HUES64 (cell line): ENCODE results near the gene DOCK2. TPM values are rescaled to one million over a fixed set of nuclear protein-coding genes. Genes with fewer than 3 reads are reported as not detected.

ENCODE experiments used
- H3K27ac ChIP-seq: 2 replicates; pipeline ENCODE4 v1.7.0; 2013; ENCODE audit warnings: low read depth, low read length, inconsistent platforms
- H3K27me3 ChIP-seq: 2 replicates; pipeline ENCODE4 v1.6.1; 2013; ENCODE audit warnings: mild to moderate bottlenecking, low read length; ENCODE audit not compliant: insufficient read depth
- H3K36me3 ChIP-seq: 2 replicates; pipeline ENCODE4 v1.6.1; 2013; ENCODE audit warnings: mild to moderate bottlenecking, low read length; ENCODE audit not compliant: insufficient read depth
- H3K4me1 ChIP-seq: 2 replicates; pipeline ENCODE4 v1.6.1; 2013; ENCODE audit warnings: mild to moderate bottlenecking, low read length, moderate library complexity; ENCODE audit not compliant: insufficient read depth
- H3K4me3 ChIP-seq: 2 replicates; pipeline ENCODE4 v1.5.1; 2013; ENCODE audit warnings: mild to moderate bottlenecking, low read length, moderate library complexity
- H3K9ac ChIP-seq: 2 replicates; pipeline ENCODE4 v1.6.1; 2013; ENCODE audit warnings: mild to moderate bottlenecking, low read depth, low read length
- H3K9me3 ChIP-seq: 2 replicates; pipeline ENCODE4 v1.6.1; 2013; ENCODE audit warnings: low read depth, low read length; ENCODE audit not compliant: insufficient read depth
- WGBS: fragments of 150-250, 120-280 bp; methylation state at CpG from one replicate; pipeline ENCODE4 v1.1.7; 2013; ENCODE audit warnings: missing lambda C conversion rate; 5-methylcytosine and 5-hydroxymethylcytosine counted together
- polyA plus RNA-seq, 2 experiments: library from polyadenylated mRNA; stranded (reverse); fragments of 50-300 nt; gene quantifications; one replicate each; pipeline ENCODE4 v1.2.3, GENCODE V29; 2013

DOCK2 gene
- polyA plus RNA-seq (2013, experiment 1 of 2): 1.4 TPM
- polyA plus RNA-seq (2013, experiment 2 of 2): 1.6 TPM

- Histone ChIP-seq H3K4me3 (peak within 1 kb of the TSS; percentile 54), H3K27me3 (peaks cover 22% of the 10 kb centered on the region), H3K4me1 (no peaks in the 10 kb centered on the region), H3K27ac (no peak within 1 kb of the TSS), H3K9ac (no peak within 1 kb of the TSS), H3K36me3 (no peaks in the 10 kb centered on the region), H3K9me3 (peaks cover 13% of the 10 kb centered on the region)
- 4% methylated on average over 42 of the region's 42 CpGs for WGBS
These were observed at the start of gene DOCK2 for GRCh38 chr5:169637085-169637548. DOCK2 (plus strand) TSS chr5:169637275; CDS start chr5:169637327, 52 bp downstream.

GRCh38 chr5:169590602-169591001 is 46.5 kb upstream of the DOCK2 start:
- H3K36me3 ChIP-seq: peaks cover 85% of the 10 kb centered on the region
- no peaks in the 10 kb centered on the region for H3K27me3 ChIP-seq
- no peak overlapping the region for H3K27ac ChIP-seq
- no peaks in the 10 kb centered on the region for H3K4me1 ChIP-seq
- H3K9ac ChIP-seq: no peak overlapping the region
- H3K4me3 ChIP-seq: no peak overlapping the region
- H3K9me3 ChIP-seq: no peaks in the 10 kb centered on the region
- 92% methylated on average over 3 of the region's 3 CpGs for WGBS

- 59% methylated on average over 1 of the region's 1 CpG for WGBS
- no peaks in the 10 kb centered on the region for H3K4me1 ChIP-seq
- H3K27ac ChIP-seq: no peak overlapping the region
- H3K9me3 ChIP-seq: no peaks in the 10 kb centered on the region
- H3K27me3 ChIP-seq: no peaks in the 10 kb centered on the region
- H3K36me3 ChIP-seq: peaks cover 95% of the 10 kb centered on the region
- H3K4me3 ChIP-seq: no peak overlapping the region
- no peak overlapping the region for H3K9ac ChIP-seq
These were observed 45.4 kb upstream of the DOCK2 start for GRCh38 chr5:169591636-169592035.

- Histone ChIP-seq H3K27ac (no peak overlapping the region), H3K27me3 (no peaks in the 10 kb centered on the region), H3K4me1 (no peaks in the 10 kb centered on the region), H3K9ac (no peak overlapping the region), H3K36me3 (peaks cover 99% of the 10 kb centered on the region), H3K4me3 (no peak overlapping the region), H3K9me3 (no peaks in the 10 kb centered on the region)
- 97% methylated on average over 5 of the region's 6 CpGs for WGBS
These were observed 44.0 kb upstream of the DOCK2 start for GRCh38 chr5:169592937-169593650.

- no peaks in the 10 kb centered on the region for H3K27me3 ChIP-seq
- no peaks in the 10 kb centered on the region for H3K4me1 ChIP-seq
- no peak overlapping the region for H3K9ac ChIP-seq
- H3K9me3 ChIP-seq: no peaks in the 10 kb centered on the region
- no peak overlapping the region for H3K27ac ChIP-seq
- H3K36me3 ChIP-seq: peaks cover 99% of the 10 kb centered on the region
- WGBS: no CpG with 5 or more reads among the region's 1 CpG
- no peak overlapping the region for H3K4me3 ChIP-seq
These were observed 41.8 kb upstream of the DOCK2 start for GRCh38 chr5:169595172-169595820.

GRCh38 chr5:169599451-169599850 is 37.6 kb upstream of the DOCK2 start:
- WGBS: 94% methylated on average over 4 of the region's 4 CpGs
- no peak overlapping the region for H3K4me3 ChIP-seq
- H3K9me3 ChIP-seq: no peaks in the 10 kb centered on the region
- H3K9ac ChIP-seq: no peak overlapping the region
- H3K36me3 ChIP-seq: peaks cover 100% of the 10 kb centered on the region
- H3K27me3 ChIP-seq: no peaks in the 10 kb centered on the region
- no peak overlapping the region for H3K27ac ChIP-seq
- no peaks in the 10 kb centered on the region for H3K4me1 ChIP-seq

GRCh38 chr5:169602535-169602934 is 34.5 kb upstream of the DOCK2 start:
- peaks cover 79% of the 10 kb centered on the region for H3K36me3 ChIP-seq
- H3K4me1 ChIP-seq: no peaks in the 10 kb centered on the region
- no peak overlapping the region for H3K4me3 ChIP-seq
- no peak overlapping the region for H3K9ac ChIP-seq
- H3K27me3 ChIP-seq: no peaks in the 10 kb centered on the region
- no peaks in the 10 kb centered on the region for H3K9me3 ChIP-seq
- H3K27ac ChIP-seq: no peak overlapping the region

- H3K4me3 ChIP-seq: no peak overlapping the region
- H3K9ac ChIP-seq: no peak overlapping the region
- H3K27me3 ChIP-seq: no peaks in the 10 kb centered on the region
- no peaks in the 10 kb centered on the region for H3K4me1 ChIP-seq
- H3K27ac ChIP-seq: no peak overlapping the region
- peaks cover 41% of the 10 kb centered on the region for H3K36me3 ChIP-seq
- 93% methylated on average over 2 of the region's 3 CpGs for WGBS
- no peaks in the 10 kb centered on the region for H3K9me3 ChIP-seq
These were observed 30.8 kb upstream of the DOCK2 start for GRCh38 chr5:169606279-169606678.

- H3K4me1 ChIP-seq: no peaks in the 10 kb centered on the region
- 91% methylated on average over 2 of the region's 2 CpGs for WGBS
- no peaks in the 10 kb centered on the region for H3K27me3 ChIP-seq
- H3K4me3 ChIP-seq: no peak overlapping the region
- no peak overlapping the region for H3K9ac ChIP-seq
- H3K27ac ChIP-seq: no peak overlapping the region
- peaks cover 25% of the 10 kb centered on the region for H3K36me3 ChIP-seq
- no peaks in the 10 kb centered on the region for H3K9me3 ChIP-seq
These were observed 29.2 kb upstream of the DOCK2 start for GRCh38 chr5:169607882-169608281.

GRCh38 chr5:169609716-169610115 is 27.4 kb upstream of the DOCK2 start:
- H3K4me1 ChIP-seq: no peaks in the 10 kb centered on the region
- WGBS: 87% methylated on average over 3 of the region's 3 CpGs
- H3K36me3 ChIP-seq: peaks cover 7% of the 10 kb centered on the region
- no peak overlapping the region for H3K4me3 ChIP-seq
- H3K27ac ChIP-seq: no peak overlapping the region
- no peaks in the 10 kb centered on the region for H3K27me3 ChIP-seq
- H3K9me3 ChIP-seq: no peaks in the 10 kb centered on the region
- no peak overlapping the region for H3K9ac ChIP-seq

GRCh38 chr5:169610606-169611005 is 26.5 kb upstream of the DOCK2 start:
- Histone ChIP-seq H3K4me3 (no peak overlapping the region), H3K27me3 (no peaks in the 10 kb centered on the region), H3K36me3 (no peaks in the 10 kb centered on the region), H3K27ac (no peak overlapping the region), H3K9ac (no peak overlapping the region), H3K4me1 (no peaks in the 10 kb centered on the region), H3K9me3 (no peaks in the 10 kb centered on the region)
- WGBS: 95% methylated on average over 4 of the region's 4 CpGs
